Stimulated activated CD8-positive, alpha-beta memory T cell treated with anti-CD3 and anti-CD28 coated beads, Interleukin-15, amount 100 ng/mL, for 4 hours (primary cell): ENCODE data around the gene SIK3.
"Not testable (repeated sequence)": the region's sequence is repeated elsewhere in the genome, so short reads cannot be mapped to it uniquely, and the experiment has no call there.

Source experiments
- DNase-seq, 2 donors: peaks; one replicate each; pipeline ENCODE4 v3.0.0-alpha.2; 2020; ENCODE audit warnings: low read depth in 2 of 2

The SIK3 gene

DNA sequence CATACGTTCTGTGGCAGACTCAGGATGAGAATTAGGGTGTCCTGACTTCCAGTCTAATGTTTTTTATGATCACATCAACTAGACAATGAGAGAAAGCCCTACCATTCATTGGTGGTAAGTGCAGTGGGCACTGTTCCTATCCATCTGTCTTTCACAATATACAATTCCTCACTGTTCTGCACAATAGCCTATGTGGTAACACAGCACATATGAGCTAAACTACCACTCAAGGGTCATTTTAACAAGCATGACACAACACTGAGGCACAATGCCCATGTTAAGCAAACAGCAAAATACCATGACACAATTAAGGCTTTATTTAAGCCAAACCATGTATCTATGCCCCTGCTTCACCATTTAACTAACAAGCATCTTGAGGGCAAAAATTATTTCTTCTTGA is 52.3 kb downstream of the SIK3 start:
- DNase-seq, result no peak

DNA sequence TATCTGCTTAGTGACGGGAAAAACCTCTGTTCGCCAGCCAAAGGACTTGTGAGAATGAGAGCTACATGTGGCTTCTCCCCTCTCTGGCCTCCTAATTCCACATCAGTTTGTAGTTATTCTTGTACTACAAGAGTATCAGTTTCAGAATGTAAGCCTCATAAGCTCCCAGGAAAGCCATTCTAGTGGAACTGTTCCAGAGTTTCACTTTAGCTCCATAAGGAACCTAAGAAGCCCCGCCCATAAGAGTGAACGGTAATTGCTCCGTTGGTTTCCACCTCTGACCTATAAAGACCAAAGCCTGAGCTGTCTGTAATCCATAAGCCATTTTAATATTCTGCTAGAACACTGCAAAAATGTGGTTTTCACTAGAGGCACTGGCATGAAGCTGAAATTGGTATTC is 53.0 kb downstream of the SIK3 start:
- DNase-seq, result no peak

- no peak for DNase-seq
Measured at GRCh38 chr11:117044287-117045035, 53.8 kb downstream of the SIK3 start.

DNA sequence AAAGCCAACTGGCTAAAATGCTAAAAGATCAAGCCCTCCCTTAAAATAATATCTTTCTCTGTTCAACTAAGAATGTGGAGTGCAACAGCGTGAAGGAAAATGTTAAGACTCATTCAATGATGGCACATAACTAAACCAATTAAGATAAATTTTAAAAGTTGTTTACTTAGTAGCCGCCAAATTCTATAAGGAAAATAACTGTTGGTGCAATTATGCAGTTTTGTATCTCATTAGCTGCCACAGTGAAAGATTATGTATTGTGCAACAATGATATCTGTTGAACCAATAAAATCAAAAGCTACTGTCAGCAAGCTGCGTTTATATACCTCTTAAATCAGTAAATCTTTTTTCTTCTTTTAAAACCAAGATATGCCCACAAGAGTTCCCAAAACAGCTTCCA is 55.5 kb downstream of the SIK3 start:
- no peak for DNase-seq

GRCh38 chr11:117039900-117040299 is 58.3 kb downstream of the SIK3 start:
- no peak for DNase-seq

GRCh38 chr11:117039270-117039669 is 59.0 kb downstream of the SIK3 start:
- no peak for DNase-seq

DNA sequence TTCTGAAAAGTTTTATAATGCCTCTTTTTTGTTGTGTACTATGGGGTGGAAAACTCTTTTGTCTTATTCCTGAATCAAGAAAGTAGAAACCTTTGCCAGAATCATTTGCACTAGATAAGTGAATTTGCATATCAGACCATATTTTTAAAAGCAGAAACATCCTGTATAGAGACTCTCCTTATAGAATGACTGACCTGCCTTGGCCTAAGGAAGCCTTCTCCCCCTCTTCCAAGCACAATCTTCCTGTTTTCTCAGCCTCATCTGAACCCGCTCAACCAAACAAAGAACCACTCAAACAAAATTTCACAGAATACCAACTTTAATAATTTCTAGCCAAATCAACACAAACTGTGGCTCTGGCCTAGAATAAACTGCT is 60.3 kb downstream of the SIK3 start:
- DNase-seq, result no peak

DNA sequence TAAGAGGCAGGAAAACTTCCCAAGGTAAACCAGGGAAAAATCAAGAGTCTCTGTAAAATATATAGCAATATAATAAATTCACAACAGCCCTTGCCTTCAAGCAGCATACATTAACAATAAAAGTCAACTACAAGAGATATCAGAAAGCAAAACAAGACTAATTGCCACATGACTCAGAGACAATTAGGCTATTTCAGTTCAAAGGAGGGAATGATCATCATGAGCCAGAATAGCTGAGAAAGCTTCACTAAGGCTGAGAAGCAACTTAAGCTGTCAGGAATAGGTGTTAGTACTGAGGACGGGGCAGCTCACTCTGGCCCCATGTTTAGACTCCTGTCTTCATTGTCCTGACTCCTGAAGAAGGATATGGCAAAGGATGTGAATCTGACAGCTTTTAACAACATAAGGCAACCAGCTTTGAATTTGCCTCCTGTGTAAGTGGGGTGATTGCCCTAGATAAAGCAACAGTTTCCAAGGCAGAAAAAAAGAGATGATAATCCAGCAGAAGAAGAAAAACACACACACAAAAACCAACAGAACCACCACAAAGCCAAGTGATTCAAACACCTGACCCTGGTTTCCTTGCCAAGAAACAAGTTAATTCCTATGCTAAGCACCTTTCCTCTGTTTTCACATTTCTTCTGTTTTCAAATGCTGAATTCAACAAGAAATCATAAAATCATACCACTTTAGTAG is 60.8 kb downstream of the SIK3 start:
- DNase-seq, result no peak

DNA sequence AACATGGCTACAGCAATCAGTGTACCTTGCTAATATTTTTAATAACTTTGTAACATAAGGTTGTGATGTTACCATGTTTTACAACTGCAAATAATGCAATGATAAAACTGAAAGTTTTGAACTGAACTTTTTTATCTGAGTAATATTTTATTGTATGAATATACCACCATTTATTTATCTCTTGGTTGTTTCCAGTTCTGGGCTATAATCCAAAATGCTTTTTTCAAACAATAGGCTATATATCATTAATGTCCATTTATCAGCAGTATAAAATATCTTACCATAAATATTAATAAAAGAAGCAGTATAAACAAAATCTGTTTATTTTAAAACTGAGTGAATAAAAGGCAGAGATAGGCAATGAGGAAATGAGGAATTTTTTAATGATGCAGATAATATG is 63.3 kb downstream of the SIK3 start:
- no peak for DNase-seq

- no peak for DNase-seq
Measured at GRCh38 chr11:117026593-117027330, 71.5 kb downstream of the SIK3 start.

DNA sequence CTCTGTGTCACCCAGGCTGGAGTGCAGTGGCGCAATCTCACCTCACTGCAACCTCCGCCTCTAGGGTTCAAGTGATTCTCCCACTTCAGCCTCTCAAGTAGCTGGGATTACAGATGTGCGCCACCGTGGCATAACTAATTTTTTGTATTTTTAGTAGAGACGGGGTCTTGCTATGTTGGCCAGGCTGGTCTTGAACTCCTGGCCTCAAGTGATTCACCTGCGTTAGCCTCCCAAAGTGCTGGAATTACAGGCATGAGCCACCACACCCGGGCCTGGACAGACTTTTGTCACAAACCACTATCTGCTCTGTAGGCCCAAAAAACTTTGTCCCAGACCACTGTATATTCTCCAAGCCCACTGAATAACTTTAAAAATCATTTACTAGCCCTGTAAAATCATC is 74.5 kb downstream of the SIK3 start:
- DNase-seq, result not testable (repeated sequence)

- no peak for DNase-seq
Measured at GRCh38 chr11:117023178-117023577, 75.0 kb downstream of the SIK3 start.

- no peak for DNase-seq
Measured at GRCh38 chr11:117022526-117022925, 75.7 kb downstream of the SIK3 start.

GRCh38 chr11:117020869-117021564 is 77.2 kb downstream of the SIK3 start:
- no peak for DNase-seq

DNA sequence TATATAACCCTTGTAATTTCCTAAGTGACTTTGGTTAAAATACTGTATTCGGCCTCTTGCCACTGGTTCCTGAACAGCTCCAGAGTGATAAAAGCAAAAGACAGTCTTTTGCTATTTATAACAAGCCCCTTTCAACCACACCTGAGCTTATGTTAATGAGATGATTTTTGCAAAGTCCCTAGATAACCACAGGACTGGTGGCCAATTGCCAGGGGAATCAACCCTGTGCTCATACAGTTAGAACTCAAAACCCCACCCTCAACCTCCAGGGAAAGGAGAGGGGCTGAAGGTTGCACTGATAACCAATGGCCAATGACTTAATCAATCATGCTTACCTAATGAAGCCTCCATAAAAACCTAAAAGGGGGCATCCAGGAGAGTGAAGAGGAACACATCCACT is 77.9 kb downstream of the SIK3 start:
- no peak for DNase-seq

DNA sequence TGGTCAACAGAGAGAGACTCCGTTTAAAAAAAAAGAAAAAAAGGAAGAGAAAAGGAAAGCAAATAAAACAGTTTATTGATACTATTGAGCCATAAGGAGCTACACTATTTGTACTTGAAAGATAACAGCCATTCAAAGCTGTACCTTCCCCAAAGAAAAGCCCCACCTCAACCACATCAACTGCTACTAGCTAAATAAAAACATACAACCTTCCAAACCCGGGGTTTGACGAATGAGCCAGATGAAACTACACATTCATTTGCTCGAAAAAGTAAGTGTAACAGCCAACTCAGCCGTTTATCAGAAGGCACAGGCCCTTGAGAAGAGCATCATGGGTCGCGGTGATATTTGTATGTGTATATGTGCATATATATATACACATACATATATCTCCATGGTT is 78.4 kb downstream of the SIK3 start:
- no peak for DNase-seq

DNA sequence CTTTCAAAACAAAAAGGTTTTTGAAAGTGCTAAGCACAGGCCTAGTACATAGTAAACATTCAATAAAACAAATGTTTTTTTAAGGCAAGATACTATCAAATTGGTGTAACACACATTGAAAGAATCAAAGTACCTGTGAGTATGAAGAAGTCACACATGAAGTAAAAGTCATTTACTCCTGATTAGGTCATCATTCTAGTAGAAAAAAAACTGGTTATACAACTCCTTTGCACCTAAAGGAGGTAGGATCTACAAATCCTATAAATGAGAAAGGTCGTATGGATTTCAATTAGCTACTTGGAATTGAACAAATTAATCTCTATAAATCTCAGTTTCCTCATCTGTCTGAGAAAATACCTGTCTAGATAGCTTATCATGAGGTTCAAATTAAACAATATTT is 80.8 kb downstream of the SIK3 start:
- DNase-seq, result no peak

DNA sequence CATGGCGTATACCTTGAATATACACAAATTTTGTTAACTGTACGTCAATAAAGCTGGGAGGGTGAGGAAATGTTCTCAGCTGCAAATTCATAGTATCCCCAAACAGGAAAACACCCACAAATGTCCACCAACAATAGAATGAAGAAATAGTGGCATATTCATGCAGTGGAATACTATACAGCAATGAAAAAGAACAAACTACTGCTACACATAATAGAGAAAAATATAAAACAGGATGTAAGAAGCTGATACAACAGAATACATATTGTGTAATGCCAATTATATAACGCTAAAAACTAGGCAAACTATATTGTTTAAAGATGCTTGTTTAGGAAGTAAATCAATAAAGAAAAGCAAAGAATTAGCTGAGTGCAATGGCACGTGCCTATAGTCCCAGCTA is 81.5 kb downstream of the SIK3 start:
- no peak for DNase-seq

DNA sequence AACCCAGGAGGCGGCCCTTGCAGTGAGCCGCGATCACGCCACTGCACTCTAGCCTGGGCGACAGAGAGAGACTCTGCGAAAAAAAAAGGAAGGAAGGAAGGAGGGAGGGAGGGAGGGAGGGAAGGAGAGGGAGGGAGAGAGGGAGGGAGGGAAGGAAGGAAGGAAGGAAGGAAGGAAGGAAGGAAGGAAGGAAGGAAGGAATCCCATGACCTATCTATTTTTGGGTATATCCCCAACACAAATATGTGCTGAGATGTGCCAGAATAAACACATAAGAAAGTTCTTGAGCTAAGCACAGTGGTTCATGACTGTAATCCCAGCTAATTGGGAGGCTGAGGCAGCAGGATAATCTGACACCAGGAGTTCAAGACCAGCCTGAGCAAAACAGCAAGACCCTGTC is 82.0 kb downstream of the SIK3 start:
- no peak for DNase-seq

- DNase-seq, result no peak
Measured at GRCh38 chr11:117011541-117011898, 86.7 kb downstream of the SIK3 start.

DNA sequence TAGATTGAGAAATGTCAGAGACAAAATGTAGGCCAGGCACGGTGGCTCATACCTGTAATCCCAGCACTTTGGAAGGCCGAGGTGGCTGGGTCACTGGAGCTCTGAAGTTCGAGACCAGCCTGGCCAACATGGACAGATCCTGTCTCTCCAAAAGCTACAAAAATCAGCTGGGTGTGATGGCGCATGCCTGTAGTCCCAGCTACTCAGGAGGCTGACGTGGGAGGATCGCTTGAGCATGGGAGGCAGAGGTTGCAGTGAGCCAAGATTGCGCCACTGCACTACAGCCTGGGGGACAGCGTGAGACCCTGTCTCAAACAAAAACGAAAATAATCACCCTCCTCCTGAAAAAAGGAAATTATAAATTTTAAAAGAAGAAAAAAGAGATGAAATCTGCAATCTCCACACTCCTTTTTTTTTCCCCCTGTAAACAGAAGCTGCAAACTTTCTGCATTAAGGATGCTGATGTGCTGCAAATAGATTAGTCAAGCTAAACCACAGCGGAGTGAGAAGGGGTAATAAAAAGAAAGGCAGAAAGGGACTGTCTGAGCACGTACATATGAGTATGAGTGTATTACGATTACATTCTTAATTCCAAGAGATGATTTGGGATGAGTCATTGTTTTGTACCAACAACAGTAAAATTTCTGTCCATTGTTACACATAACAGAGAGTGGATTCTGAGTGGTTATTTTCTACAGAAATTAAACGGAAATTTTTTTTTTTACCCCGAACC is 87.3 kb downstream of the SIK3 start:
- no peak for DNase-seq
